IMR-90 (cell line): Measurements from ENCODE around the gene SORCS1. TPM values are rescaled to one million over a fixed set of nuclear protein-coding genes. Genes with fewer than 3 reads are reported as not detected.

Experiments used
- ATAC-seq: fragments of 200-7000 bp; cut with Tn5 transposase; 2 replicates; pipeline ENCODE4 v1.9.1; 2020; ENCODE audit warnings: low read depth, mild to moderate bottlenecking, moderate library complexity
- BruUV-seq: library from RNA; stranded (reverse); fragments of 400-500 nt; replicated peaks from 2 replicates; lab custom pipeline; 2021; lab: Mats Ljungman, UMichigan
- CTCF ChIA-PET: fragments of 300-600 bp; formaldehyde crosslinking; extraction: SDS; loops from one replicate; lab custom pipeline; 2021; ENCODE audit warnings: antibody characterized with exemption; lab: Yijun Ruan, JAX
- POLR2A ChIA-PET: fragments of 300-600 bp; sonication (Branson Sonifier 250); formaldehyde crosslinking; loops from one replicate; lab custom pipeline; 2022; ENCODE audit warnings: antibody characterized with exemption; ENCODE audit not compliant: unreplicated experiment; lab: Charles Lee
- DNase-seq: peaks from one replicate; pipeline ENCODE4 v3.0.0; 2013
- H2AFZ ChIP-seq: replicated peaks from 2 replicates; pipeline ENCODE3; 2013; ENCODE audit warnings: low read length, mild to moderate bottlenecking; ENCODE audit not compliant: poor library complexity
- H2AK5ac ChIP-seq: 2 replicates; pipeline ENCODE4 v1.6.1; 2013; ENCODE audit warnings: low read depth, low read length, inconsistent platforms
- H2AK9ac ChIP-seq: replicated peaks from 2 replicates; pipeline ENCODE3; 2013; ENCODE audit warnings: mild to moderate bottlenecking, low read depth, low read length, moderate library complexity; ENCODE audit not compliant: poor library complexity
- H2BK120ac ChIP-seq: 2 replicates; pipeline ENCODE4 v1.6.1; 2013; ENCODE audit warnings: low read depth, low read length, inconsistent platforms
- H2BK15ac ChIP-seq: 3 replicates; pipeline ENCODE4 v1.6.1; 2013; ENCODE audit warnings: low read depth, low read length, inconsistent platforms
- H2BK20ac ChIP-seq: 2 replicates; pipeline ENCODE4 v1.6.1; 2013; ENCODE audit warnings: low read depth, mild to moderate bottlenecking, inconsistent platforms, low read length, moderate library complexity
- H2BK5ac ChIP-seq: 2 replicates; pipeline ENCODE4 v1.6.1; 2013; ENCODE audit warnings: mild to moderate bottlenecking, low read depth, low read length, inconsistent platforms; ENCODE audit not compliant: poor library complexity, severe bottlenecking
- H3K14ac ChIP-seq: replicated peaks from 2 replicates; pipeline ENCODE4 v1.6.1; 2013; ENCODE audit warnings: low read depth, low read length, inconsistent platforms
- H3K18ac ChIP-seq: 2 replicates; pipeline ENCODE4 v1.6.1; 2013; ENCODE audit warnings: low read depth, low read length, control low read depth
- H3K23ac ChIP-seq: 2 replicates; pipeline ENCODE4 v1.6.1; 2013; ENCODE audit warnings: low read depth, low read length, inconsistent platforms
- H3K27ac ChIP-seq: 2 replicates; pipeline ENCODE4 v1.5.1; 2013; ENCODE audit warnings: mild to moderate bottlenecking, control low read depth, low read length; ENCODE audit not compliant: insufficient read depth
- H3K27me3 ChIP-seq: 2 replicates; pipeline ENCODE4 v1.6.1; 2013; ENCODE audit warnings: low read length; ENCODE audit not compliant: control insufficient read depth, insufficient read depth
- H3K36me3 ChIP-seq: 2 replicates; pipeline ENCODE4 v1.6.1; 2013; ENCODE audit warnings: low read length, mixed read lengths; ENCODE audit not compliant: control insufficient read depth, insufficient read depth
- H3K4ac ChIP-seq: 2 replicates; pipeline ENCODE4 v1.6.1; 2013; ENCODE audit warnings: low read depth, low read length, inconsistent platforms
- H3K4me1 ChIP-seq: 2 replicates; pipeline ENCODE4 v1.6.1; 2013; ENCODE audit warnings: low read length, mixed read lengths; ENCODE audit not compliant: control insufficient read depth, insufficient read depth
- H3K4me2 ChIP-seq: 2 replicates; pipeline ENCODE4 v1.6.1; 2013; ENCODE audit warnings: low read depth, mild to moderate bottlenecking, control low read depth, low read length, moderate library complexity
- H3K4me3 ChIP-seq: 2 replicates; pipeline ENCODE4 v1.5.1; 2013; ENCODE audit warnings: low read depth, mild to moderate bottlenecking, control low read depth, low read length, moderate library complexity; ENCODE audit not compliant: insufficient read depth
- H3K56ac ChIP-seq: 2 replicates; pipeline ENCODE4 v1.6.1; 2013; ENCODE audit warnings: low read length, inconsistent platforms; ENCODE audit not compliant: insufficient read depth; ENCODE audit errors: extremely low read depth
- H3K79me1 ChIP-seq, 2 experiments: 2 replicates each; pipeline ENCODE4 v1.6.1; 2013; ENCODE audit warnings: low read length in 2 of 2, inconsistent platforms in 1 of 2, low read depth in 1 of 2
- H3K9ac ChIP-seq: 2 replicates; pipeline ENCODE4 v1.6.1; 2013; ENCODE audit warnings: low read depth, low read length, control low read depth
- H3K9me1 ChIP-seq: 2 replicates; pipeline ENCODE4 v1.6.1; 2013; ENCODE audit warnings: low read length, inconsistent platforms; ENCODE audit not compliant: insufficient read depth
- H3K9me3 ChIP-seq: 2 replicates; pipeline ENCODE4 v1.6.1; 2013; ENCODE audit warnings: low read length; ENCODE audit not compliant: control insufficient read depth, insufficient read depth
- H4K20me1 ChIP-seq: 2 replicates; pipeline ENCODE4 v1.6.1; 2013; ENCODE audit warnings: low read length, inconsistent platforms; ENCODE audit not compliant: insufficient read depth
- H4K5ac ChIP-seq: 2 replicates; pipeline ENCODE4 v1.6.1; 2013; ENCODE audit warnings: mild to moderate bottlenecking, low read depth, low read length, control low read depth
- H4K8ac ChIP-seq, 2 experiments: 2 replicates each; pipeline ENCODE4 v1.6.1; 2013; ENCODE audit warnings: low read depth in 2 of 2, low read length in 2 of 2, control low read depth in 1 of 2, inconsistent platforms in 1 of 2
- H4K91ac ChIP-seq: 2 replicates; pipeline ENCODE4 v1.6.1; 2013; ENCODE audit warnings: low read depth, low read length, inconsistent platforms; ENCODE audit not compliant: insufficient read depth
- FOS ChIP-seq: fragments of 150-350 bp; IDR thresholded peaks from 2 replicates; pipeline ENCODE4 v1.6.1; 2016; ENCODE audit warnings: low read depth, low read length
- MAFK ChIP-seq: IDR thresholded peaks from 2 replicates; pipeline ENCODE4 v1.6.1; 2012; ENCODE audit warnings: low read depth, low read length, improper control_type of control experiment
- MAZ ChIP-seq: IDR thresholded peaks from 2 replicates; pipeline ENCODE4 v1.6.1; 2012; ENCODE audit warnings: low read depth, mild to moderate bottlenecking, low read length, improper control_type of control experiment, moderate library complexity, borderline replicate concordance
- POLR2A ChIP-seq: IDR thresholded peaks from 2 replicates; pipeline ENCODE4 v1.6.1; 2012; ENCODE audit warnings: mild to moderate bottlenecking, low read depth, low read length
- RAD21 ChIP-seq: IDR thresholded peaks from 2 replicates; pipeline ENCODE4 v1.6.1; 2012; ENCODE audit warnings: low read length, improper control_type of control experiment
- RFX5 ChIP-seq: IDR thresholded peaks from 2 replicates; pipeline ENCODE4 v1.8.0; 2012; ENCODE audit warnings: low read depth, mild to moderate bottlenecking, low read length, moderate library complexity
- SMC3 ChIP-seq: fragments of 150-350 bp; IDR thresholded peaks from 2 replicates; pipeline ENCODE4 v1.6.1; 2016; ENCODE audit warnings: low read depth, mild to moderate bottlenecking, antibody characterized with exemption, low read length, moderate library complexity
- WGBS, 2 experiments: methylation state at CpG; one replicate each; pipeline versions ENCODE4 v1.1.5 to v1.1.7; 2013; ENCODE audit warnings: missing lambda C conversion rate in 2 of 2; ENCODE audit not compliant: insufficient read length in 1 of 2; ENCODE audit errors: extremely low coverage in 2 of 2; 5-methylcytosine and 5-hydroxymethylcytosine counted together
- dilution Hi-C: fragments of 300-500 bp; cut with HindIII; formaldehyde crosslinking; loops from one replicate; pipeline ENCODE4 v1.14.3; 2018; ENCODE audit warnings: low sequenced_read_pairs; ENCODE audit not compliant: unreplicated experiment
- in situ Hi-C: fragments of 300-500 bp; cut with MboI; formaldehyde crosslinking; loops from 3 replicates; pipeline ENCODE4 v1.14.3; 2019; ENCODE audit warnings: low sequenced_read_pairs, inconsistent platforms, mixed read lengths
- intact Hi-C: fragments of 100-400 bp; cut with micrococcal nuclease; formaldehyde crosslinking; loops from 2 replicates; pipeline ENCODE4 v1.10.0; 2022
- polyA plus RNA-seq, 3 experiments: library from polyadenylated mRNA; depleted of rRNA; stranded (reverse); fragments of >200 nt; gene quantifications; 2 replicates each; pipeline ENCODE4 v1.2.3, GENCODE V29; 2012; ENCODE audit warnings: low replicate concordance in 1 of 3
- total RNA-seq: library from RNA; depleted of rRNA; stranded (reverse); fragments of >200 nt; gene quantifications from 2 replicates; pipeline ENCODE4 v1.2.3, GENCODE V29; 2012
- TF ChIP-seq, protein P1 (sequence below): fragments of 150-350 bp; IDR thresholded peaks from 2 replicates; pipeline ENCODE4 v1.6.1; 2017; ENCODE audit warnings: mild to moderate bottlenecking, antibody characterized with exemption, low read length, low read depth
- TF ChIP-seq, protein P2 (sequence below): fragments of 150-350 bp; IDR thresholded peaks from 2 replicates; pipeline ENCODE4 v1.6.1; 2016; ENCODE audit warnings: low read depth, mild to moderate bottlenecking, low read length, moderate library complexity, borderline replicate concordance

The SORCS1 gene
- total and polyA plus RNA-seq, 2 of the 4 experiments (the other 2 are of a cell fraction) = under 0.01 TPM; not detected in 1

- ChIA-PET CTCF (no interaction called here), POLR2A (no interaction called here)
- H2AK5ac ChIP-seq = no peak overlapping the region
- H3K27me3 ChIP-seq = no peaks in the 10 kb centered on the region
- H2AFZ ChIP-seq = no peak overlapping the region
- H2AK9ac ChIP-seq = no peak overlapping the region
- no peak overlapping the region for H3K14ac ChIP-seq
- ATAC-seq (no peak), DNase-seq (no peak)
- H3K9me3 ChIP-seq = peaks cover 1% of the 10 kb centered on the region; the same call in 1 of the 2 replicates
- no peak overlapping the region for H2BK20ac ChIP-seq
- intact Hi-C loops = no loop called here
- dilution Hi-C loops = no loop called here
- no peak overlapping the region for H4K8ac ChIP-seq
- no peak overlapping the region for H2BK5ac ChIP-seq
- in situ Hi-C loops = no loop called here
- TF ChIP-seq FOS = no peak
- no peak for TF ChIP-seq MAFK
- TF ChIP-seq SMC3 = no peak
- TF ChIP-seq RFX5 = no peak
- no peak for TF ChIP-seq RAD21
- TF ChIP-seq, protein P1, sequence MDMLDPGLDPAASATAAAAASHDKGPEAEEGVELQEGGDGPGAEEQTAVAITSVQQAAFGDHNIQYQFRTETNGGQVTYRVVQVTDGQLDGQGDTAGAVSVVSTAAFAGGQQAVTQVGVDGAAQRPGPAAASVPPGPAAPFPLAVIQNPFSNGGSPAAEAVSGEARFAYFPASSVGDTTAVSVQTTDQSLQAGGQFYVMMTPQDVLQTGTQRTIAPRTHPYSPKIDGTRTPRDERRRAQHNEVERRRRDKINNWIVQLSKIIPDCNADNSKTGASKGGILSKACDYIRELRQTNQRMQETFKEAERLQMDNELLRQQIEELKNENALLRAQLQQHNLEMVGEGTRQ = no peak
- no peak for TF ChIP-seq MAZ
- TF ChIP-seq, protein P2, sequence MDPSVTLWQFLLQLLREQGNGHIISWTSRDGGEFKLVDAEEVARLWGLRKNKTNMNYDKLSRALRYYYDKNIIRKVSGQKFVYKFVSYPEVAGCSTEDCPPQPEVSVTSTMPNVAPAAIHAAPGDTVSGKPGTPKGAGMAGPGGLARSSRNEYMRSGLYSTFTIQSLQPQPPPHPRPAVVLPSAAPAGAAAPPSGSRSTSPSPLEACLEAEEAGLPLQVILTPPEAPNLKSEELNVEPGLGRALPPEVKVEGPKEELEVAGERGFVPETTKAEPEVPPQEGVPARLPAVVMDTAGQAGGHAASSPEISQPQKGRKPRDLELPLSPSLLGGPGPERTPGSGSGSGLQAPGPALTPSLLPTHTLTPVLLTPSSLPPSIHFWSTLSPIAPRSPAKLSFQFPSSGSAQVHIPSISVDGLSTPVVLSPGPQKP = no peak
- no peak for TF ChIP-seq POLR2A
- no peaks in the 10 kb centered on the region for H3K36me3 ChIP-seq
- H4K5ac ChIP-seq = no peak overlapping the region
- H4K91ac ChIP-seq = no peak overlapping the region
- H3K4me2 ChIP-seq = no peak overlapping the region
- no peak overlapping the region for H3K18ac ChIP-seq
- WGBS, 2 experiments = no CpG with 5 or more reads among the region's 3 CpGs
- no peaks in the 10 kb centered on the region for H4K20me1 ChIP-seq
- no peaks in the 10 kb centered on the region for H3K4me1 ChIP-seq
- H2BK120ac ChIP-seq = no peak overlapping the region
- no peak overlapping the region for H2BK15ac ChIP-seq
- H3K23ac ChIP-seq = no peak overlapping the region
- no peak overlapping the region for H3K27ac ChIP-seq
- H3K56ac ChIP-seq = no peak overlapping the region
- no peaks in the 10 kb centered on the region for H3K9me1 ChIP-seq
- BruUV-seq = no TSS peak
- H3K4ac ChIP-seq = no peak overlapping the region
- H3K4me3 ChIP-seq = no peak overlapping the region
- no peak overlapping the region for H3K9ac ChIP-seq
- H3K79me1 ChIP-seq = no peaks in the 10 kb centered on the region
Measured at GRCh38 chr10:106785528-106785927, 379.0 kb downstream of the SORCS1 start.
